GM23338 (cell line): Measurements from ENCODE around the gene NID2.

Experiments
- EZH2 ChIP-seq: fragments of 200-600 bp; sonication (generic); IDR thresholded peaks from one replicate; pipeline ENCODE4 v1.8.0; 2017; ENCODE audit warnings: antibody characterized with exemption, mild to moderate bottlenecking, low read depth; ENCODE audit not compliant: unreplicated experiment
- EZH2phosphoT487 ChIP-seq: fragments of 200-600 bp; sonication (generic); IDR thresholded peaks from one replicate; pipeline ENCODE4 v1.8.1; 2018; ENCODE audit warnings: antibody characterized with exemption; ENCODE audit not compliant: unreplicated experiment
- POLR2AphosphoS5 ChIP-seq: IDR thresholded peaks from 2 replicates; pipeline ENCODE4 v1.6.1; 2016; ENCODE audit warnings: antibody characterized with exemption, low read depth
- TF ChIP-seq, protein P1 (sequence below), 2 experiments: fragments of 200-600 bp in 1 of 2; sonication (generic) in 1 of 2; conservative IDR thresholded peaks; 2 replicates each; pipeline versions ENCODE4 v1.5.1 to v1.6.1; 2016 to 2017; ENCODE audit warnings: antibody characterized with exemption in 2 of 2, low read depth in 2 of 2, mild to moderate bottlenecking in 2 of 2, moderate library complexity in 1 of 2
- TF ChIP-seq, protein P2 (sequence below): IDR thresholded peaks from one replicate; pipeline ENCODE4 v1.6.1; 2018; ENCODE audit warnings: antibody characterized with exemption; ENCODE audit not compliant: unreplicated experiment

DNA sequence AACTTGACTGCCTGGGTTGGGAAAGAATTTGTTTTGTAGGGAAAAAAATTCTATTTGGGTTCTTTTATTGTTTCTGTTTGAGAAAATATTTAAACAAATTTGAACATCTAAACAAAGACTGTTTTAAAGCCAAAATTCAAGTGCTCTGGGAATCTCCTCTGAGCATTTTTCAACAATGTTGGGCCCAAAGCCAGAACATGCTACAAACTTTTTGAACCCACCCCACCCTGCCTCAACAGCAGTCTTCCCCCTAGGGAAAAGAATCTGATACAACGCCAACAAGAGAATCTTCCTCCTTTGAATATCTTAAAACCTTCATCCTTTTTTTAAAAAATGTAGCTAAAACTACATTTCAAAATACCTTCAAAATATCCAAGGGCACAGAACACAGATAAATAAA is 20.4 kb upstream of the NID2 start:
- TF ChIP-seq, protein P1, sequence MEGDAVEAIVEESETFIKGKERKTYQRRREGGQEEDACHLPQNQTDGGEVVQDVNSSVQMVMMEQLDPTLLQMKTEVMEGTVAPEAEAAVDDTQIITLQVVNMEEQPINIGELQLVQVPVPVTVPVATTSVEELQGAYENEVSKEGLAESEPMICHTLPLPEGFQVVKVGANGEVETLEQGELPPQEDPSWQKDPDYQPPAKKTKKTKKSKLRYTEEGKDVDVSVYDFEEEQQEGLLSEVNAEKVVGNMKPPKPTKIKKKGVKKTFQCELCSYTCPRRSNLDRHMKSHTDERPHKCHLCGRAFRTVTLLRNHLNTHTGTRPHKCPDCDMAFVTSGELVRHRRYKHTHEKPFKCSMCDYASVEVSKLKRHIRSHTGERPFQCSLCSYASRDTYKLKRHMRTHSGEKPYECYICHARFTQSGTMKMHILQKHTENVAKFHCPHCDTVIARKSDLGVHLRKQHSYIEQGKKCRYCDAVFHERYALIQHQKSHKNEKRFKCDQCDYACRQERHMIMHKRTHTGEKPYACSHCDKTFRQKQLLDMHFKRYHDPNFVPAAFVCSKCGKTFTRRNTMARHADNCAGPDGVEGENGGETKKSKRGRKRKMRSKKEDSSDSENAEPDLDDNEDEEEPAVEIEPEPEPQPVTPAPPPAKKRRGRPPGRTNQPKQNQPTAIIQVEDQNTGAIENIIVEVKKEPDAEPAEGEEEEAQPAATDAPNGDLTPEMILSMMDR (conservative IDR thresholded peaks at IDR 0.05; ENCODE audit: low read depth in 2 of 2), result no peak
- TF ChIP-seq EZH2 (no peak), EZH2phosphoT487 (no peak), POLR2AphosphoS5 (no peak)
- TF ChIP-seq, protein P2, sequence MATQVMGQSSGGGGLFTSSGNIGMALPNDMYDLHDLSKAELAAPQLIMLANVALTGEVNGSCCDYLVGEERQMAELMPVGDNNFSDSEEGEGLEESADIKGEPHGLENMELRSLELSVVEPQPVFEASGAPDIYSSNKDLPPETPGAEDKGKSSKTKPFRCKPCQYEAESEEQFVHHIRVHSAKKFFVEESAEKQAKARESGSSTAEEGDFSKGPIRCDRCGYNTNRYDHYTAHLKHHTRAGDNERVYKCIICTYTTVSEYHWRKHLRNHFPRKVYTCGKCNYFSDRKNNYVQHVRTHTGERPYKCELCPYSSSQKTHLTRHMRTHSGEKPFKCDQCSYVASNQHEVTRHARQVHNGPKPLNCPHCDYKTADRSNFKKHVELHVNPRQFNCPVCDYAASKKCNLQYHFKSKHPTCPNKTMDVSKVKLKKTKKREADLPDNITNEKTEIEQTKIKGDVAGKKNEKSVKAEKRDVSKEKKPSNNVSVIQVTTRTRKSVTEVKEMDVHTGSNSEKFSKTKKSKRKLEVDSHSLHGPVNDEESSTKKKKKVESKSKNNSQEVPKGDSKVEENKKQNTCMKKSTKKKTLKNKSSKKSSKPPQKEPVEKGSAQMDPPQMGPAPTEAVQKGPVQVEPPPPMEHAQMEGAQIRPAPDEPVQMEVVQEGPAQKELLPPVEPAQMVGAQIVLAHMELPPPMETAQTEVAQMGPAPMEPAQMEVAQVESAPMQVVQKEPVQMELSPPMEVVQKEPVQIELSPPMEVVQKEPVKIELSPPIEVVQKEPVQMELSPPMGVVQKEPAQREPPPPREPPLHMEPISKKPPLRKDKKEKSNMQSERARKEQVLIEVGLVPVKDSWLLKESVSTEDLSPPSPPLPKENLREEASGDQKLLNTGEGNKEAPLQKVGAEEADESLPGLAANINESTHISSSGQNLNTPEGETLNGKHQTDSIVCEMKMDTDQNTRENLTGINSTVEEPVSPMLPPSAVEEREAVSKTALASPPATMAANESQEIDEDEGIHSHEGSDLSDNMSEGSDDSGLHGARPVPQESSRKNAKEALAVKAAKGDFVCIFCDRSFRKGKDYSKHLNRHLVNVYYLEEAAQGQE, result no peak
